ENCODE measurements around the gene TIGD3. TPM values are rescaled to one million over a fixed set of nuclear protein-coding genes. Genes with fewer than 3 reads are reported as not detected.

TIGD3 gene
- total RNA-seq, 1 donor from 2014 or later, result 0.26 TPM

GRCh38 chr11:65366340-65366773 is 11.8 kb downstream of the TIGD3 start:
- DNase-seq (ENCODE audit: low read depth in 2 of 2), result peak; percentile 66 to 86

GRCh38 chr11:65370659-65371049 is 16.1 kb downstream of the TIGD3 start:
- DNase-seq (ENCODE audit: low read depth in 2 of 2), result no peak

- DNase-seq (ENCODE audit: low read depth in 2 of 2), result no peak
Measured at GRCh38 chr11:65373839-65374580, 19.5 kb downstream of the TIGD3 start.

- DNase-seq (ENCODE audit: low read depth in 2 of 2), result no peak
Measured at GRCh38 chr11:65375012-65375411, 20.5 kb downstream of the TIGD3 start.

- DNase-seq (ENCODE audit: low read depth in 2 of 2), result no peak
Measured at GRCh38 chr11:65376138-65376713, 21.7 kb downstream of the TIGD3 start.

- no peak for DNase-seq (ENCODE audit: low read depth in 2 of 2)
Measured at GRCh38 chr11:65377036-65377435, 22.5 kb downstream of the TIGD3 start.

- no peak for DNase-seq (ENCODE audit: low read depth in 2 of 2)
Measured at GRCh38 chr11:65377777-65378176, 23.2 kb downstream of the TIGD3 start.

GRCh38 chr11:65378208-65378927 is 23.8 kb downstream of the TIGD3 start:
- DNase-seq (ENCODE audit: low read depth in 2 of 2), result no peak

GRCh38 chr11:65378928-65379638 is 24.5 kb downstream of the TIGD3 start:
- no peak for DNase-seq (ENCODE audit: low read depth in 2 of 2)

GRCh38 chr11:65379698-65380459 is 25.3 kb downstream of the TIGD3 start:
- DNase-seq (ENCODE audit: low read depth in 2 of 2), result no peak

- DNase-seq (ENCODE audit: low read depth in 2 of 2), result no peak
Measured at GRCh38 chr11:65380460-65381119, 26.0 kb downstream of the TIGD3 start.

- no peak for DNase-seq (ENCODE audit: low read depth in 2 of 2)
Measured at GRCh38 chr11:65381716-65382032, 27.1 kb downstream of the TIGD3 start.

- peak; percentile 83 to 99 for DNase-seq (ENCODE audit: low read depth in 2 of 2)
Measured at GRCh38 chr11:65382033-65382803, 27.7 kb downstream of the TIGD3 start, which contains the start of gene SLC25A45. Gene SLC25A45, minus strand, starts transcription at chr11:65382646. Its CDS starts 695 bp downstream, at chr11:65381951.

- no peak for DNase-seq (ENCODE audit: low read depth in 2 of 2)
Measured at GRCh38 chr11:65382804-65383368, 28.3 kb downstream of the TIGD3 start.

- no peak for DNase-seq (ENCODE audit: low read depth in 2 of 2)
Measured at GRCh38 chr11:65383778-65384177, 29.2 kb downstream of the TIGD3 start.

GRCh38 chr11:65384301-65384889 is 29.8 kb downstream of the TIGD3 start:
- DNase-seq (ENCODE audit: low read depth in 2 of 2), result peak in 1 of 2 donors; percentile 80

GRCh38 chr11:65386307-65387140 is 32.0 kb downstream of the TIGD3 start, which contains the start of gene FRMD8:
Gene FRMD8, plus strand, starts transcription at chr11:65386637. Its CDS starts 400 bp downstream, at chr11:65387037.
- peak; percentile 47 to 87 for DNase-seq (ENCODE audit: low read depth in 2 of 2)

GRCh38 chr11:65388731-65389130 is 34.2 kb downstream of the TIGD3 start:
- DNase-seq (ENCODE audit: low read depth in 2 of 2), result no peak

Measured in dermis microvascular lymphatic vessel endothelial cell (primary cell).